K562 (cell line): ENCODE measurements around the gene NAP1L4. TPM values are rescaled to one million over a fixed set of nuclear protein-coding genes. Genes with fewer than 3 reads are reported as not detected.

Experiments used
- BRF1 ChIP-seq: IDR thresholded peaks from 3 replicates; pipeline ENCODE4 v1.6.1; 2011; ENCODE audit warnings: borderline replicate concordance, mild to moderate bottlenecking; ENCODE audit not compliant: insufficient read length; ENCODE audit errors: extremely low read depth
- MAFG ChIP-seq: fragments of 450-650 bp; conservative IDR thresholded peaks from 2 replicates; pipeline ENCODE4 v1.6.1; 2016; ENCODE audit warnings: missing genetic modification characterization, missing compliant biosample characterization
- MGA ChIP-seq: fragments of 450-650 bp; IDR thresholded peaks from 2 replicates; pipeline ENCODE4 v1.6.1; 2016; ENCODE audit warnings: mild to moderate bottlenecking, moderate library complexity
- RAD51 ChIP-seq: fragments of 450-650 bp; IDR thresholded peaks from 2 replicates; pipeline ENCODE4 v1.7.1; 2016; ENCODE audit warnings: low read depth, mild to moderate bottlenecking, borderline replicate concordance
- TBL1XR1 ChIP-seq, 2 experiments: IDR thresholded peaks; 2 replicates each; pipeline ENCODE4 v1.6.1; 2012; ENCODE audit warnings: improper control_type of control experiment in 2 of 2, low read length in 2 of 2, mild to moderate bottlenecking in 1 of 2
- polyA plus RNA-seq, 8 experiments: library from polyadenylated mRNA; depleted of rRNA in 4 of 8; stranded (reverse) in 5 of 8; unstranded in 3 of 8; fragments of >200 nt; fragmentation: Nextera tagmentation in 2 of 8; fragmentation: Illumina TruSeq in 1 of 8; extraction: Ambion mirVana in 2 of 8; extraction: Trizol in 1 of 8; gene quantifications; 2 replicates each; pipeline versions ENCODE4 v1.2.1 to v1.2.3, GENCODE V29; 2011 to 2014; ENCODE audit warnings: inconsistent platforms in 1 of 8, missing spikeins in 1 of 8
- total RNA-seq, 7 experiments: library from RNA; depleted of rRNA in 6 of 7; stranded (reverse); fragments of >200 nt in 6 of 7; fragmentation: Illumina TruSeq in 2 of 7; extraction: Trizol in 2 of 7; gene quantifications; 2 replicates each; pipeline versions ENCODE4 v1.2.1 to v1.2.3, GENCODE V29; 2011 to 2021; ENCODE audit warnings: low replicate concordance in 1 of 7

Gene NAP1L4
- total and polyA plus RNA-seq, 9 of the 15 experiments (the other 6 are each of a cell fraction or from before 2014, with no cell fraction given): 34.1 to 237 (median 179) TPM

- no peak for TF ChIP-seq RAD51
- TF ChIP-seq TBL1XR1 (IDR thresholded peaks at IDR 0.05; ENCODE audit: low read length in 2 of 2): no peak
- TF ChIP-seq BRF1: no peak
- TF ChIP-seq MGA: no peak
- TF ChIP-seq MAFG: no peak
Observed at GRCh38 chr11:2903672-2904011, 88.5 kb downstream of the NAP1L4 start (continued).
